Activated CD4-positive, alpha-beta T cell treated with anti-CD3 and anti-CD28 coated beads for 4 hours (primary cell): ENCODE data around the gene CDCA4.

Experiments
- DNase-seq, 2 donors: peaks; one replicate each; pipeline ENCODE4 v3.0.0-alpha.2; 2020

Gene CDCA4

GRCh38 chr14:104973385-104974145, 47.3 kb downstream of the CDCA4 start:
- DNase-seq: no peak

GRCh38 chr14:104973135-104973384, 47.8 kb downstream of the CDCA4 start:
- DNase-seq: no peak

GRCh38 chr14:104972301-104973134, 48.4 kb downstream of the CDCA4 start:
- no peak for DNase-seq

GRCh38 chr14:104971447-104972240, 49.2 kb downstream of the CDCA4 start:
- no peak for DNase-seq

- no peak for DNase-seq
Observed at GRCh38 chr14:104970231-104971068, 50.4 kb downstream of the CDCA4 start.

- no peak for DNase-seq
Observed at GRCh38 chr14:104969741-104970230, 51.1 kb downstream of the CDCA4 start.

- no peak for DNase-seq
Observed at GRCh38 chr14:104968541-104969401, 52.1 kb downstream of the CDCA4 start.

GRCh38 chr14:104968153-104968527, 52.7 kb downstream of the CDCA4 start:
- no peak for DNase-seq

- no peak for DNase-seq
Observed at GRCh38 chr14:104967386-104968152, 53.3 kb downstream of the CDCA4 start.

GRCh38 chr14:104966981-104967385, 53.9 kb downstream of the CDCA4 start:
- no peak for DNase-seq

- DNase-seq: no peak
Observed at GRCh38 chr14:104966261-104966865, 54.5 kb downstream of the CDCA4 start.

- DNase-seq: no peak
Observed at GRCh38 chr14:104965561-104966231, 55.2 kb downstream of the CDCA4 start.

- DNase-seq: no peak
Observed at GRCh38 chr14:104964546-104964945, 56.3 kb downstream of the CDCA4 start.
